GM21528 (cell line): ENCODE measurements around the gene HCRTR1.
"Not testable (repeated sequence)": the region's sequence is repeated elsewhere in the genome, so short reads cannot be mapped to it uniquely, and the experiment has no call there.

ENCODE experiments used
- ATAC-seq: cut with Tn5 transposase; IDR thresholded peaks from one replicate; pipeline ENCODE4 v1.9.1; 2021; ENCODE audit warnings: mild to moderate bottlenecking, moderate library complexity; ENCODE audit not compliant: unreplicated experiment, low FRiP score

Gene HCRTR1

GRCh38 chr1:31580891-31581603 is 36.4 kb upstream of the HCRTR1 start:
- no peak for ATAC-seq

- no peak for ATAC-seq
These were observed 35.4 kb upstream of the HCRTR1 start for GRCh38 chr1:31581821-31582810.

GRCh38 chr1:31583082-31583994 is 34.2 kb upstream of the HCRTR1 start:
- no peak for ATAC-seq

- no peak for ATAC-seq
These were observed 33.3 kb upstream of the HCRTR1 start for GRCh38 chr1:31583995-31584868.

- no peak for ATAC-seq
These were observed 32.4 kb upstream of the HCRTR1 start for GRCh38 chr1:31584869-31585735.

- ATAC-seq = no peak
These were observed 31.6 kb upstream of the HCRTR1 start for GRCh38 chr1:31585736-31586365.

- no peak for ATAC-seq
These were observed 30.8 kb upstream of the HCRTR1 start for GRCh38 chr1:31586376-31587327.

- ATAC-seq = not testable (repeated sequence)
These were observed 30.2 kb upstream of the HCRTR1 start for GRCh38 chr1:31587328-31587699.

- no peak for ATAC-seq
These were observed 29.6 kb upstream of the HCRTR1 start for GRCh38 chr1:31587720-31588423.

- ATAC-seq = no peak
These were observed 28.6 kb upstream of the HCRTR1 start for GRCh38 chr1:31588751-31589515.

- ATAC-seq = no peak
These were observed 25.9 kb upstream of the HCRTR1 start for GRCh38 chr1:31591425-31592093.

GRCh38 chr1:31592132-31592531 is 25.4 kb upstream of the HCRTR1 start:
- ATAC-seq = no peak

- no peak for ATAC-seq
These were observed 24.3 kb upstream of the HCRTR1 start for GRCh38 chr1:31593136-31593665.

- ATAC-seq = no peak
These were observed 23.5 kb upstream of the HCRTR1 start for GRCh38 chr1:31593770-31594632.
